OCI-LY1 (cell line): Measurements from ENCODE around the gene LPIN1.

Source experiments
- H2AFZ ChIP-seq: fragments of 200-600 bp; sonication (generic), shearing (Covaris generic); 2 replicates; pipeline ENCODE4 v1.6.0; 2014; ENCODE audit warnings: antibody characterized with exemption, mild to moderate bottlenecking, low read length
- H3F3A ChIP-seq: fragments of 200-600 bp; sonication (generic), shearing (Covaris generic); 2 replicates; pipeline ENCODE4 v1.6.0; 2014; ENCODE audit warnings: mild to moderate bottlenecking, antibody characterized with exemption, low read length, moderate library complexity; ENCODE audit not compliant: insufficient read depth
- H3K27ac ChIP-seq: fragments of 200-600 bp; sonication (generic); 2 replicates; pipeline ENCODE4 v1.5.1; 2014; ENCODE audit warnings: low read length, mixed run types, mild to moderate bottlenecking, low read depth; ENCODE audit not compliant: poor library complexity, severe bottlenecking
- H3K27me3 ChIP-seq: fragments of 200-600 bp; sonication (generic); 2 replicates; pipeline ENCODE4 v1.6.0; 2014; ENCODE audit warnings: antibody characterized with exemption, mild to moderate bottlenecking, low read length, moderate library complexity; ENCODE audit not compliant: insufficient read depth
- H3K36me3 ChIP-seq: fragments of 200-600 bp; sonication (generic); 2 replicates; pipeline ENCODE4 v1.6.1; 2014; ENCODE audit warnings: mild to moderate bottlenecking, antibody characterized with exemption, low read length, moderate library complexity, mixed read lengths; ENCODE audit not compliant: insufficient read depth
- H3K4me1 ChIP-seq: fragments of 200-600 bp; sonication (generic); 2 replicates; pipeline ENCODE4 v1.5.1; 2014; ENCODE audit warnings: mild to moderate bottlenecking, low read length, moderate library complexity; ENCODE audit not compliant: insufficient read depth, severe bottlenecking
- H3K4me2 ChIP-seq: fragments of 200-600 bp; sonication (generic), shearing (Covaris generic); 2 replicates; pipeline ENCODE4 v1.6.1; 2014; ENCODE audit warnings: low read length
- H3K4me3 ChIP-seq: fragments of 200-600 bp; sonication (generic); 2 replicates; pipeline ENCODE4 v1.5.1; 2014; ENCODE audit warnings: low read length, low read depth, mild to moderate bottlenecking, mixed read lengths; ENCODE audit not compliant: poor library complexity, severe bottlenecking
- H3K79me2 ChIP-seq: fragments of 200-600 bp; shearing (Covaris generic); 2 replicates; pipeline ENCODE4 v1.6.1; 2016; ENCODE audit warnings: mixed run types, low read length, mixed read lengths; ENCODE audit not compliant: insufficient read depth
- H3K9ac ChIP-seq: fragments of 200-600 bp; sonication (generic), shearing (Covaris generic); 2 replicates; pipeline ENCODE4 v1.6.1; 2014; ENCODE audit warnings: mild to moderate bottlenecking, low read length, mixed read lengths
- H3K9me2 ChIP-seq: fragments of 200-600 bp; sonication (generic), shearing (Covaris generic); 2 replicates; pipeline ENCODE4 v1.6.1; 2014; ENCODE audit warnings: low read depth, mild to moderate bottlenecking, low read length, mixed read lengths
- H3K9me3 ChIP-seq: fragments of 200-600 bp; shearing (Covaris generic); 2 replicates; pipeline ENCODE4 v1.6.1; 2014; ENCODE audit warnings: low read length, mixed read lengths
- H4K20me1 ChIP-seq: fragments of 200-600 bp; sonication (generic), shearing (Covaris generic); 2 replicates; pipeline ENCODE4 v1.6.0; 2016; ENCODE audit warnings: mild to moderate bottlenecking, low read length; ENCODE audit not compliant: insufficient read depth
- CTCF ChIP-seq: fragments of 200-600 bp; sonication (generic), shearing (Covaris generic); IDR thresholded peaks from 2 replicates; pipeline ENCODE4 v1.5.1; 2017; ENCODE audit warnings: mild to moderate bottlenecking, antibody characterized with exemption, low read length, moderate library complexity, mixed read lengths
- EZH2 ChIP-seq: fragments of 200-600 bp; sonication (generic), shearing (Covaris generic); IDR thresholded peaks from 2 replicates; pipeline ENCODE4 v1.8.0; 2017; ENCODE audit warnings: borderline replicate concordance, mixed run types, mild to moderate bottlenecking, antibody characterized with exemption, low read length, moderate library complexity, mixed read lengths

LPIN1 gene

GRCh38 chr2:11718606-11719005 is 27.8 kb upstream of the LPIN1 start:
- H3K27ac ChIP-seq = no peak overlapping the region
- no peaks in the 10 kb centered on the region for H4K20me1 ChIP-seq
- TF ChIP-seq EZH2 = no peak
- TF ChIP-seq CTCF = no peak
- no peaks in the 10 kb centered on the region for H3K36me3 ChIP-seq
- no peak overlapping the region for H3K4me2 ChIP-seq
- H2AFZ ChIP-seq = no peak overlapping the region
- H3K27me3 ChIP-seq = peaks cover 4% of the 10 kb centered on the region; the same call in 1 of the 2 replicates
- H3K4me1 ChIP-seq = peaks cover 4% of the 10 kb centered on the region
- no peaks in the 10 kb centered on the region for H3K79me2 ChIP-seq
- H3K4me3 ChIP-seq = no peak overlapping the region
- no peaks in the 10 kb centered on the region for H3K9me2 ChIP-seq
- no peaks in the 10 kb centered on the region for H3K9me3 ChIP-seq
- H3K9ac ChIP-seq = no peak overlapping the region
- H3F3A ChIP-seq = no peaks in the 10 kb centered on the region

- H3K27me3 ChIP-seq = peaks cover 4% of the 10 kb centered on the region; the same call in 1 of the 2 replicates
- no peaks in the 10 kb centered on the region for H3F3A ChIP-seq
- no peaks in the 10 kb centered on the region for H3K9me3 ChIP-seq
- H2AFZ ChIP-seq = no peak overlapping the region
- peaks cover 4% of the 10 kb centered on the region for H3K4me1 ChIP-seq
- H3K79me2 ChIP-seq = no peaks in the 10 kb centered on the region
- H3K36me3 ChIP-seq = no peaks in the 10 kb centered on the region
- no peaks in the 10 kb centered on the region for H4K20me1 ChIP-seq
- H3K27ac ChIP-seq = no peak overlapping the region
- TF ChIP-seq EZH2 (no peak), CTCF (no peak)
- no peaks in the 10 kb centered on the region for H3K9me2 ChIP-seq
- no peak overlapping the region for H3K4me3 ChIP-seq
- H3K4me2 ChIP-seq = no peak overlapping the region
- no peak overlapping the region for H3K9ac ChIP-seq
Observed at GRCh38 chr2:11719230-11719977, 27.0 kb upstream of the LPIN1 start.

DNA sequence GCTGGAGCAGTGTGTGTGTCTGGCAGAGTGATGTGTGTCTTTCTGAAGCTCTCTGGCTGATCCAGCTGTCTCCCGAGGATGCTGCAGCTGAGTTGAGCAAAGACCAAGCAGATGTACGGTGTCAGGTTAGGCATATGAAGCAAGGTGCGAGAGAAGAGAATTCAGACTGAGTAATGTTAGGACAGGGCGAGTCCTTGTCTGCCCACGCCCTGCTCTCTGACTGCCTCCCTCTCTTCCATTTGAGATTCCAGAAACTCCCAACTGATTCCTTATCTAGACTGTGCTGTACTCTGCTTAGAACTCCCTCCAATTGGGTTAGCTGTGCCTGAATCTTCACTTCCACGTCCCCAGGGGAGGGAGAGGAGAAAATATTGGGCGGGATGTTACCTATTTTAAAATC is 25.7 kb upstream of the LPIN1 start:
- Histone ChIP-seq H3K4me2 (no peak overlapping the region), H2AFZ (no peak overlapping the region), H3K27me3 (peaks cover 4% of the 10 kb centered on the region; the same call in 1 of the 2 replicates), H3K79me2 (no peaks in the 10 kb centered on the region), H3K9me2 (no peaks in the 10 kb centered on the region), H3K4me1 (peaks cover 4% of the 10 kb centered on the region), H3K9me3 (no peaks in the 10 kb centered on the region), H3K4me3 (no peak overlapping the region), H4K20me1 (no peaks in the 10 kb centered on the region), H3K36me3 (no peaks in the 10 kb centered on the region), H3F3A (no peaks in the 10 kb centered on the region), H3K27ac (no peak overlapping the region), H3K9ac (no peak overlapping the region)
- TF ChIP-seq EZH2 (no peak), CTCF (no peak)
